LoVo (cell line): Measurements from ENCODE around the gene PLXNA4.
"Not testable (repeated sequence)": the region's sequence is repeated elsewhere in the genome, so short reads cannot be mapped to it uniquely, and the experiment has no call there.

ENCODE experiments used
- DNase-seq: peaks from one replicate; pipeline ENCODE4 v3.0.0-alpha.2; 2016; ENCODE audit warnings: low spot score

The PLXNA4 gene

DNA sequence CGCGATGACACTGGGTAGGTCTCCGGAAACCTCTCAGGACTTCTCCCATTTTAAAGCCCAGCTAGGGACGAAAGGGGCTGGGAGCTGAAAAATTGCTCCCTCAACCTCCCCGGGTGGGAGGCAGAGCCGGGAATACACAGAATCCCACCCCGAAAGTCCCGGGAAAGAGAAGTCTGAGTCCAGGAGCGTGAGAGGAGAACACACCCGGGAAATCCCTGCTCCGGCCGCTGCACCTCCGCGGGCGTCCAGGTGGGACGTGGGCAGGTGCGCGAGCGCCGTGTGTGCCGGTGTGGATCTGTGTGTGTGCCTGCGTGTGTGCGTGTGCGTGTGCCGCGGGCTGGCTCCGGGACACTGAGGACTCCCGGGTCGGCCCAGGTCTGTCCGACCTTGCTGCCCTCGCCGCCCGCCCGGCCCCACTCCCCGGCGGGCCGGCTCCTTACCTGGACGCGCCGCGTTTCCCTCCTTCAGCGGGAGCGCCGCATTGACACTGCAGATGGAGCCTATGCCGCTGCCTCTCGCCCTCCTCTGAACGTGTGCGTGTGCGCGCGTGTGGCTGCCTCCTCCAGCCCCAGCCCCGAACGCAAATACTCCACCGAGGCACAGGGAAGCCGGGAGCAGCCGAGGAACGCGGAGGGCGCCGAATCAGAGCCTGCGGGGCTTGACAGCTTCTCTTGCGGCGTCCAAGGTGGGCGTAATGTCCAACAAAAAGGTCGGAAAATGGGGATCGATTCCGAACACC, at the start of gene PLXNA4:
PLXNA4 (minus strand) TSS at position 489 of the 739 bp plus-strand sequence. CDS start 67,777 bp downstream, outside the sequence.
- DNase-seq = no peak

- DNase-seq = no peak
Measured at GRCh38 chr7:132625651-132626050, 49.4 kb upstream of the PLXNA4 start.

GRCh38 chr7:132622081-132622480, 45.8 kb upstream of the PLXNA4 start:
- no peak for DNase-seq

DNA sequence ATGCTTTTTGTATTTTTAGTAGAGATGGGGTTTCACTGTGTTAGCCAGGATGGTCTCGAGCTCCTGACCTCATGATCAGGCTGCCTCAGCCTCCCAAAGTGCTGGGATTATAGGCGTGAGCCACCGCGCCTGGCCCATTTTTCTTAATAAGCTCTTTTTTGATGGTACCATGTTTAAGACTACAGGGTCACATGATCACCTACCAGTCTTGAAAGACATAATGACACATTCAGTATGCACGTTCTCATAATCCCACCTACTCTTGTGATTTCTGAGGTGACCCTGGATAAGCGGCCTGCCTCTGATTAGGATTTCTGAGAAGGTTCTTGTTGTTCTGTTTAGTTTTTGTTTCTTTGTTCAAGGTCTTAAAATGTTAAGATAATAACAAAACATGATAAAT, 43.7 kb upstream of the PLXNA4 start:
- DNase-seq = no peak

GRCh38 chr7:132618956-132619305, 42.7 kb upstream of the PLXNA4 start:
- DNase-seq = no peak

DNA sequence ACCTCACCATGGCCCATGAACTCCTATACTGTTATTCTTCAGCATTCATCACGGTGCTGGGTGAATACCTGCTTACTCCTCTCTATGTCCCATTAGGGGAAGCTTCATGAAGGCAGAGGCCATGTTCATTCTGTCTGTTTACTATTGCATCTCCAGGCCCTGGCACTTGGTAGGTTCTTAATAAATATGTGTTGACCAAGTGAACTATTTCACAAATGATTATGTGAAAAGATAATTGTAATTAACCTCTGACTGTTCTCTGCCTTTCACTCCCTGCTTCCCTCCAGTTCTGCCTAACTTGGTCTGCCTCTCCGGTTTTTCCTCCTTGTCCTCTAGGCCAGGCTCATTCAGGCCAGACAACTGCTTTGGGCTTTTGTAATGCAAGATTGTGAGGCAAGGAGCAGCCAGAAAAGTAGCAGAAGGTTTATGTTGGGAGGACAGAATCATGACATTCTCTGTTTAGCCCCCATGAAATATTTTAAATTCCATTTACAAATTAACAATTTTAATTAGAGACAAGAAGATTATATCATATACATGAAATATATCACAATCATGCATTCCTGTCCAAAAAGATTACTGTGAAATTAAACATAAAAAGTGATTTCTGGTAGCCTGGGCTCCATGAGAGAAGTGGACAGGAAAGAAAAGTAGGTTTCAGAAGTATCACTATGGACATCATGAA, 42.1 kb upstream of the PLXNA4 start:
- DNase-seq = no peak

DNA sequence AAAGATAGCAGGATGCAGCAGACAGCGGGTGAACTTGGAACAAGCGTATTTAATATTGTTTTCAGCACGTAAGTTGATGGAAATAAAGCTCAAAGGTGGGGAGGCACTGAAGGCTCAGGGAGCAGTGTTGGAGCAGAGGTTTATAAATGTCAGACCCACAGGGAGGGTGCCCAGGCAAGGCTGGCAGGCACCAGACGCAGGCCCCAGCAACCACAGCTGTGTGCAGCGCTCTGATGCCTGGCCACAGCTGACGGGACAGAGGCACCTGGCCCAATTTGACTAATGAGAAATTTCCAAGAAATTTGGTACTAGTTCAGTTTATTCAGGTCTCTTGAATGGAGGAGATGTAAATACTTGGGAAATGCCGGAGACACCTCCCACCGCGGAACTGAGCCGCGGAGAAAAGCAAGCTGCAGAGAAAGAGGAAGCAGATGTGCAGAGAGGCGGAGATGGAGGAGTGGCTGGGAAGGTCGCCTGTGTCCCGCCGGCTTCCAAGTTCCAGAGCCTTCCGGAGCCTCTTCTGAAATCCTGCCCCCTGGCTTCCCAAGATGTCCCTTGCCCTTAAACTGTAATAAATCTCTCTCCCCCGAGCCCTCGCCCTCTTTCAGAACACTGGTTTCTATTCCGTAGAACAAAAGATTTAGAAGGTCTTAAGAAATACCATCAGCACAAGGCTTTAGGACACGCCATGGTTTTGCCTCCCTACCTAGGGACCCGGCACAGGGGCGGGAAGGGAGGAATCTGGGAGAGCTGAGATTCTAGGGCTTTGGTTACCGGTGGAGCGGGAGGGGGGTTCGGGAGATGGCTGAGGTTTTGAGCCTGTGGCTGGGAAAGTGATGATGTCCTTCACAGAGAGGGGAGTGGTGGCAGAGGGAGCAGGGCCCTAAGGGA, 38.4 kb upstream of the PLXNA4 start:
- DNase-seq = no peak

DNA sequence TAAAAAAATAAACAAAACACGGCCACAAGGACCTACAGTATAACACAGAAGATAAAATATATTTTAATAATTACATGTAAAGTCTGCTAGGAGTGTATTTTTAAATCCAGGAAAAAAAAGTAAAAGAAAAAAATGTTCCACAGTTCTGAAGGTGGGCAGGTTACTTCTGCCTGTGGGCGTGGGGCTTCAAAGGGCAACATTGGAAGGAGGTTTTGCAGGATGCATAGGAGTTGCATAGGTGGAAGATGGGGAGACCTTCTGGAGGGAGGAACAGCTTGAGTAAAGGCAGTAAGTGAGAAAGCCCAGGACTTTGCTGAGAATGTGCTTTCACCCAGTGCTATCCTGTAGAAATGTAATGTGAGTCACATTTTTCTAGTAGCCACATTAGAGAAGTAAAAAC, 37.5 kb upstream of the PLXNA4 start:
- DNase-seq = no peak

GRCh38 chr7:132610995-132611394, 34.7 kb upstream of the PLXNA4 start:
- no peak for DNase-seq

- no peak for DNase-seq
Measured at GRCh38 chr7:132609906-132610520, 33.7 kb upstream of the PLXNA4 start.

GRCh38 chr7:132609222-132609621, 33.0 kb upstream of the PLXNA4 start:
- no peak for DNase-seq

GRCh38 chr7:132608523-132608922, 32.3 kb upstream of the PLXNA4 start:
- DNase-seq = no peak

DNA sequence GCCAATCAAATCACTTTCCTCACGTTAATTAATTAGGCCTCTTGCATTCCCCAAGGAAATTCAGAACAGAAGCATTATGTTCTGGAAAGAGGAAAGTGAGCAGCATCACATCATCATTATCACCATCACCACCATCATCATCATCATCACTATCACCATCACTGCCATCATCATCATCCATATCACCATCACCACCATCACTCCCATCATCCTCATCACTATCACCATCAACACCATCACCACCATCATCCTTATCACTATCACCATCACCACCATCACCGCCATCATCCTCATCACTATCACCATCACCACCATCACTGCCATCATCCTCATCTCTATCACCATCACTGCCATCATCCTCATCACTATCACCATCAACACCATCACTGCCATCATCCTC, 31.4 kb upstream of the PLXNA4 start:
- no peak for DNase-seq

- no peak for DNase-seq
Measured at GRCh38 chr7:132604121-132604520, 27.9 kb upstream of the PLXNA4 start.

- DNase-seq = no peak
Measured at GRCh38 chr7:132603220-132603833, 27.1 kb upstream of the PLXNA4 start.

- DNase-seq = no peak
Measured at GRCh38 chr7:132601783-132602182, 25.5 kb upstream of the PLXNA4 start.

GRCh38 chr7:132596588-132596987, 20.3 kb upstream of the PLXNA4 start:
- no peak for DNase-seq

DNA sequence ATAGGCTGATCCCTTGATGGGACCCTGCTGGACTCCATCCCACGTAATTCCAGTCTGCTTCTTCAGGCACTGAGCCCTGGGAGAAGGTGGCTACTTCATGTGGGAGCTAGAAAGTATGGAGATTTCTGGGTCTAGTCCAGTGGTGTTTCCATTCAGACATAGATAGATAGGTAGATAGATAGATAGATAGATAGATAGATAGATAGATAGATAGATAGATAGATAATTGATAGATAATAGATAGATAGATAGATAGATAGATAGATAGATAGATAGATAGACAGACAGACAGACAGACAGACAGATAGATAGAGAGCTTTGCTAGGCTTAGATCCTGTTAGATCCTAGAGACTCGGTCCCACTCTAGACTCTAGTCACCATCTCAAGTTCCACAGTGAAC, 18.5 kb upstream of the PLXNA4 start:
- DNase-seq = not testable (repeated sequence)

DNA sequence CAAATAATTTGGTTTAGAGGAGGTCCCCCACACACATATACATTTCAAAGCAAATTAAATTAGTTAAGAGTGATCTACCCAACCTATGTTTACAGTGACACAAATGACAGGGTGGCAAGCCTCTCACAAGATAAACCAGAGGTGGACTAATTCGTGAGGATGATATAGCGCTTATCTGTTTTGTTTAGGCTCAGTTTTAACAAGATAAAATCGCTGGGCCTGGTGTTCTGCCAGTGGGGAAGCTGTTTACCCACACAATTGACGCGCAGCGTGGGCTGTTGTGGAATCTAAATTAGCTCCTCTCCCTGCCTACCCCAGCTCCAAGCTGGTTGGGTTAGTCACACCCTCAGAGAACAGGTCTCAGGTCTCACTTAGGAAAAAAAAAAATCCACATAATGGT, 16.7 kb upstream of the PLXNA4 start:
- DNase-seq = no peak

DNA sequence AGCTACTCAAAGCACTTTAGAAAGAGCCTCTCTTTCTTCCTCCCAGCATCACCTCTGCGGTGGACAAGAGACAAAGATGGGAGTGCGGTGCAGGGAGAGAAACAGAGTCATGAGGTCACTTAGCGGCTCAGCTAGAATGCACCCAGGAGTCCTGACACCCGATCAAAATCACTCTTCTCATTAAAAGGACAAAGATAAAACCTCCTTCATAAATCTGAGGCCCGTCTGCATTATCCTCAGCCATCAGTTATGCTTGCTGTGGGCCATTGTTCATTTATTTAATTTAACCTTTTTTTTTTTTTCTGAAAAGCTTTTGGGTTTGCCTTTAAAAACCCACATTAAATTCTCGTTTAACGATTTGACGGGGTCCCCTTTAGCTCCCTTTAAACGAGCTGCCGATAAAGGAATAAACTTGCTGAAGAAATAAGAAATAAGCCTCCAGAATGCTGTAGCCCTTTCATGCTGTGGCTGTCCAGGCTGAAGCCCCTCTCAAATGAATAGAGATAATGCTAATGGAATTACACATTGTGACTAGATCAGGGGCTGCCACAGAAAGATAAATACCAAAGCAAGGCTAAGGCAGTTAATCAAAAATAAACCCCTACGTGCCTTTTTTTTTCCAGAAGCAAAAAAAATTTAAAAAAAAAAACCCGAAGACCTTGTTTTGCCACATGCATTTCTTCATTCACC, 16.1 kb upstream of the PLXNA4 start:
- DNase-seq = no peak

DNA sequence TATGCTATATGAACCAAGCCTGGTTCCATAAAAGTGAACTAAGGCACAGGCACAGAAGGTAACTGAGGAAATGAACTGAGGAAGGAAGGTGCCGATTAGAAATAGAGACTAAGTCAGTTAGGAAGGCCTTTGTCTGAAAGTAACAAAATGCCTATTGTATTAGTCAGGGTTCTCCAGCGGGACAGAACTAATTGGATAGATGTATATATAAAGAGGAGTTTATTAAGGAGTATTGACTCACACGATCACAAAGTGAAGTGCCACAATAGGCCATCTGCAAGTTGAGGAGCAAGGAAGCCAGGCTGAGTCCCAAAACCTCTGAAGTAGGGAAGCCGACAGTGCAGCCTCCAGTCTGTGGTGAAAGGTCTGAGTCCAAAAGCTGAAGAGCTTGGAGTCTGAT, 13.9 kb upstream of the PLXNA4 start:
- no peak for DNase-seq
